Renal cortex interstitium (tissue), 15 donors: ENCODE results near the gene NDNF. TPM values are rescaled to one million over a fixed set of nuclear protein-coding genes. Genes with fewer than 3 reads are reported as not detected.

Source experiments
- DNase-seq, 11 donors: peaks; one replicate each; pipeline ENCODE4 v3.0.0-alpha.2; 2013; ENCODE audit warnings: low read depth in 9 of 11, low spot score in 4 of 11; ENCODE audit errors: extremely low read depth in 1 of 11
- long read RNA-seq, 16 experiments: transcript quantifications; one replicate each; lab custom pipeline, GENCODE V29; 2026
- polyA plus RNA-seq, 3 donors: library from polyadenylated mRNA; unstranded; fragments of 120-200 nt; gene quantifications; one replicate each; pipeline ENCODE4 v1.2.1, GENCODE V29; 2013; ENCODE audit not compliant: insufficient read length in 3 of 3

The NDNF gene
- 10 to 100 TPM; 62.6 to 89.5 (median 64.4) TPM for polyA plus RNA-seq
- long read RNA-seq, donor 1, transcript NDNF-201 (4 exons, 2,885 nt): major isoform, 20 of 20 reads
- long read RNA-seq, donor 1, partial matches to known transcripts: 0 of 20 reads
- long read RNA-seq, donor 1, other reads (novel, unspliced or antisense): 0 of 20 reads
- long read RNA-seq, donor 2, transcript NDNF-201 (4 exons, 2,885 nt): major isoform, 16 of 16 reads
- long read RNA-seq, donor 2, partial matches to known transcripts: 0 of 16 reads
- long read RNA-seq, donor 2, other reads (novel, unspliced or antisense): 0 of 16 reads
- long read RNA-seq, donor 3, transcript NDNF-201 (4 exons, 2,885 nt): major isoform, 38 of 38 reads
- long read RNA-seq, donor 3, partial matches to known transcripts: 0 of 38 reads
- long read RNA-seq, donor 3, other reads (novel, unspliced or antisense): 0 of 38 reads
- long read RNA-seq, donor 4, transcript NDNF-201 (4 exons, 2,885 nt): major isoform, 12 of 12 reads
- long read RNA-seq, donor 4, partial matches to known transcripts: 0 of 12 reads
- long read RNA-seq, donor 4, other reads (novel, unspliced or antisense): 0 of 12 reads
- long read RNA-seq, donor 5: 0 reads
- long read RNA-seq, donor 6, transcript NDNF-201 (4 exons, 2,885 nt): major isoform, 27 of 36 reads
- long read RNA-seq, donor 6, partial matches to known transcripts: 9 of 36 reads
- long read RNA-seq, donor 6, other reads (novel, unspliced or antisense): 0 of 36 reads
- long read RNA-seq, donor 7, transcript NDNF-201 (4 exons, 2,885 nt): major isoform, 13 of 13 reads
- long read RNA-seq, donor 7, partial matches to known transcripts: 0 of 13 reads
- long read RNA-seq, donor 7, other reads (novel, unspliced or antisense): 0 of 13 reads
- long read RNA-seq, donor 8: 0 reads
- long read RNA-seq, donor 9, transcript NDNF-201 (4 exons, 2,885 nt): major isoform, 12 of 12 reads
- long read RNA-seq, donor 9, partial matches to known transcripts: 0 of 12 reads
- long read RNA-seq, donor 9, other reads (novel, unspliced or antisense): 0 of 12 reads
- long read RNA-seq, donor 10, transcript NDNF-201 (4 exons, 2,885 nt): major isoform, 11 of 11 reads
- long read RNA-seq, donor 10, partial matches to known transcripts: 0 of 11 reads
- long read RNA-seq, donor 10, other reads (novel, unspliced or antisense): 0 of 11 reads
- long read RNA-seq, donor 11, transcript NDNF-201 (4 exons, 2,885 nt): major isoform, 9 of 10 reads
- long read RNA-seq, donor 11, partial matches to known transcripts: 0 of 10 reads
- long read RNA-seq, donor 11, other reads (novel, unspliced or antisense): 0 of 10 reads
- long read RNA-seq, donor 12, transcript NDNF-201 (4 exons, 2,885 nt): major isoform, 9 of 9 reads
- long read RNA-seq, donor 12, partial matches to known transcripts: 0 of 9 reads
- long read RNA-seq, donor 12, other reads (novel, unspliced or antisense): 0 of 9 reads
- long read RNA-seq, donor 13: 0 reads
- long read RNA-seq, donor 14, transcript NDNF-201 (4 exons, 2,885 nt): major isoform, 15 of 15 reads
- long read RNA-seq, donor 14, partial matches to known transcripts: 0 of 15 reads
- long read RNA-seq, donor 14, other reads (novel, unspliced or antisense): 0 of 15 reads
- long read RNA-seq, donor 15, transcript NDNF-201 (4 exons, 2,885 nt): major isoform, 11 of 11 reads
- long read RNA-seq, donor 15, partial matches to known transcripts: 0 of 11 reads
- long read RNA-seq, donor 15, other reads (novel, unspliced or antisense): 0 of 11 reads
- long read RNA-seq, donor 16, transcript NDNF-201 (4 exons, 2,885 nt): major isoform, 40 of 46 reads
- long read RNA-seq, donor 16, partial matches to known transcripts: 5 of 46 reads
- long read RNA-seq, donor 16, other reads (novel, unspliced or antisense): 0 of 46 reads

DNA sequence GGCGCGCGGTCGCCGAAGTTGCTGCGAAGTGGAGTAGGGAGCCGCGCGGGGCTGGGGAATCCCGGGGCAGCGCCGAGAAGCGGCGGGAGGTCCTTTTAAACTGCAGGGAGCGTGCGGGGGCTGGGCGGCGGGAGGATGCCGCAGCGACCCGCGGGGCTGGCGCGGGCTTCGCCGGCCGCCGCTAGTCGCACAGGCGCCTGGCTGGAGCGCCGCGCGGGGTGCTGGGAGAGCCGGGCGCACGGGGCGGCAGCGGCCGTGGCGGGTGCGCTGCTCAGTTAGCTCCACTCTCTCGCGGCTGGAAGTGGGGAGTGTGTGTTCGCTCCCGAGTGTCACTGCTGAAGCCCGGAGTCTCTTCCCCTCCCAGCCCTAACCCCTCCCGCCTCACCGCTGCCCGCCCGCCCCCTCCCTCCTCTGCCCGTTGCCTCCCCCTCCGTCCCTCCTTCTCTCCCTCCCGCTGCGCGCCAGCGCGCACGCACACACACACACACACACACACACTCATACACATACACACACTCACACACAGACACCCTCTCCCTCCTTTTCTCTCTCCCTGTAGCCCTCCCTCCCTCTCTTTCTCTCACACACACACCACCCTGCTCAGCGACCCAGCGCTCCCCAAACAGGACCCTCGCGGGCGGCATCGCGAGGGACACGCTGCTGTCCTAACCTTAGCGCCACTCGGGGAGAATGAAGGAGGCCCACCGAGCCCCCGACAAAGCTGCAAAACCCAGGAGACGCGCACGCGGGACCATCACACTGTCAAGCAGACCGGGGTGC is at the start of gene NDNF:
Gene NDNF (minus strand): TSS at position 312 of the 780 bp plus-strand sequence. CDS start 26,698 bp downstream, outside the sequence.
- peak in 8 of 11 donors; percentile 39 to 56 (median 47) for DNase-seq

DNA sequence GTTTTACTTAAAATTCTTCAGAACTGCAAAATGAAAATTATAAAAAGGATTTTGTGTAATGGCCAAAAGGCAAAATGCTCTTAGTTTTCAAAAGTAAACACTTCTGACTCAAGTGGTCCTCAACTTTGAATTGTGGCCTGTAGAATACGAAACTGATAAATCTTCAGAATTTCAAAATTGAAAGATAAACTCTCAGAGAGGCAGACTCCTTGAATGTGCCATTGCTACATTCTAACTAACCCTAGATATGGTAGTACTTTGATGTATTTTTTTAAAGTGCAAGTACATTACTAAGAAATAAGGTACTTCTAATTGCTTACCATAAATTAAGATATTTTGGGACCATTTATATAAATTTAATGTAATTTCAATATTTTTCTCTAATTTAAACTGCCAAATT is 47.4 kb upstream of the NDNF start:
- no peak for DNase-seq

DNA sequence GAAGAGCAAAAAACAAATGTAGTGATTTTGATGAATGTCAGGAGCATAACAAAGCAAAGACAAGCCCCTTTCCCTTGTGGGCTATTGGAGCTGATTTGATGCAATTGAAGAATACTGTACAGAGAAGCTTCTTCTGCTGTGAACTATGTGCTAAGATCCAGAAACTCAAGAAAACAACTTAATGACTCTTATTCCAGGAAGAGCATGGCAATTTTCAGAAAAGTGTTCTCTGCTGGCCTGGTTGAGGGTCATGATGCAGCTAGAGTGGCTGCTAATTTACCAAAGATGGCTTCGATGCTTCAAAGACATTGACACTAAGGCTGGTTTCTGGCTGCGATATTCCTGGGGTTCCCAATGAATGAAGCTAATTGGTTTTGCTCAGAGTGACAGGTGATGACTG is 46.0 kb upstream of the NDNF start:
- no peak for DNase-seq

DNA sequence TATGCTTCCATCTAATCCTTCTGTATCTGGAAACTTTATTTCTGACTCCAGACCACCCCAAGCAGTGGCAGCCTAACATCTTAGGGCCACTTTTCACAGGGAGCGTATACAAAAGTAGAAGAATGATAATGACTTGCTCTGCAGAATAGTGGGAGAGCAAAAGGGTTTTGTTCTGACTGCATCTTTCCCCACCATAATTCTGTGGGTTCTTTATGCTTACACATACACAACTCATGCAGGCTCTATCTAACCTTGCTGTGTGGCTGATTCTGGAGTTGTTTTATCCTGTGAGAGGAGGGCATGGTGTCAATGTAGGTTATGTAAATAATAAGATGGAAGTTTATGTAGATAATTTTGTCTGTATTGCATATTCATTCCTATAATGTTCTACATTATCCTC is 42.4 kb upstream of the NDNF start:
- DNase-seq: no peak

- no peak for DNase-seq
Observed at GRCh38 chr4:121112530-121112929, 40.2 kb upstream of the NDNF start.

DNA sequence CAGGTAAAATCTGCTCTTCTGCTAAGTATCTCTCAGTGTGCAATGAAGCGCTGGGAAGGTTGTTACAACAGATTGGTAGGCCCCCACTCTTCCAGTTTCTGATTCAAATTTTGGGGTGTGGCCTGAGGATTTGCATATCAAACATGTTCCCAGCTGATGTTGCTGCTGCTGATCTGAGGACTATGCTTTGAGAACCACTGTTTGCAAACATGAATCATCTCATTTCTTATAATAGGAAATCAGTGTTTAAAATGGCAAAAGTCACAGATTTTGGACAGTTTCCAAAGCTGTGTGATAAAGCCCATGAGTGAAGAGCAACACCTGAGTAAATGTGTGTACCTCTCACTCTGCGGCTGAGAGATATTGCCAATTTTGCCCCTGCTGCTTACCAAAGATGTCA is 36.2 kb upstream of the NDNF start:
- DNase-seq: no peak

GRCh38 chr4:121107507-121107906 is 35.2 kb upstream of the NDNF start:
- DNase-seq: no peak

GRCh38 chr4:121100093-121100775 is 27.9 kb upstream of the NDNF start:
- no peak for DNase-seq

- no peak for DNase-seq
Observed at GRCh38 chr4:121098266-121098665, 25.9 kb upstream of the NDNF start.

DNA sequence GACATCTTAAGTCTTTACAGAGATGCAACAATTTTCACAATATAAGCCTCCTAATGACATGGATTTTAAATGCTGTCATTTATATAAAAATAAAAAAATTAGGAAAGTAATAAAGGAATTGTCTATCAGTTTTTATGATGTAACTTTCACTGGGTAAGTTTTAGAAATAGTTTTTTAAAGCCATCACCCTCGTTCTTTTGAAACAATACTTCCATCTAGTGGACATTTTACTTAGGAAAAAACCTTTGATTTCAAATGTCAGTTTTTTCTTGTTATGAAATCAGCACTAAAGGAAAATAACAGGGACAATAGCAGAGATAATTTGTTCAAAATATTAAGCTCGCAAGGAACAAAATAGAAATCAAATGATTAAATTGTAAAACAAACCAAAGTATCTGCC is 24.3 kb upstream of the NDNF start:
- peak in 3 of 11 donors; percentile 8 to 25 (median 13) for DNase-seq

DNA sequence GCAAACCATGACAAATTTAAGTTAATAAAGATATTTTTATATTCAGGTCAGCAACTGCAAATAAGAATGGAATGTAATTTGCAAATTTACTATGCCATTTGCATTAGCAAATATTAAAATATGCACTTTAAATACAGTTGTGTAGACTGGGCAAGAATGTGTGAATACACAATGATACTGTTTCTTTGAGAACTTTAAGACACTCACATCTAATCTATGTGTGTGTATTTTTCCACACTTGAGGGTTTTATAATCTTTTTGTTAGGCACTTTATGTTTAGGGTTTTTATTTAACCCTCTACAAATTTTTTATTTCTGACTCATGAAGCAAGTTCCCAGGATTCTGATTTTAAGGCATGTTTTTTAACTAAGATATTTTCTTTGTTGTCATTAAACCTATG is 23.9 kb upstream of the NDNF start:
- no peak for DNase-seq

DNA sequence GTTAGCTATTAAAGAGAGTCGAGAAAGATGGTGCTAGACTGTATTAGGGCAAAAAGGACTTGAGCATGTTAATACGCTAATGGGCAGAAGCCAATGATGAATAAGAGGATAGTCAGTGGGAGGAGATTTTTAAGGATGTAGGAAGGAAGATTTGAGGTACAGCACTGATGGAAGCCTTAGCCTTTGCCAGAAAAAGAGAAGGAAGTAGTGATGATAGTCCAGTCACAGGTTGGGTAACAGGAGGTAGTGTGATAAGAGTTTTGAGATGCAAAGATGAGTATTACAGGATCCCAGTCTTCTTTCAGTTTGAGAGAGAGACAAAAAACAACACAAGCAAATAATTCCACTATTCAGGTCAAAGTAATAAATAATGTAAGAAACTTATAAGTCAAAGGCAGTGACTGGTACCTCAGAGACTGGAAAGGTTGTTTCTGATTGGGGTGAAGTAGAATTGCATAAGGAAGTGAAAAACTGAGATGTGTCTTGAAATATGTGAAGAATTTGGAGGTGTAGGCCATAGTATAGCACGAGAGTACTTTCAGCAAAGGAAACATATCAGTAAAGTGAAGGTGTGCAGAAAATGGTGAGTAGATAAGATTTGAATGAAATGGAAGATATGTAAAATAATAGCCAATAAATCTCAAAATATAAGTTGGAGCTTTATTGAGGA is 22.1 kb upstream of the NDNF start:
- no peak for DNase-seq

DNA sequence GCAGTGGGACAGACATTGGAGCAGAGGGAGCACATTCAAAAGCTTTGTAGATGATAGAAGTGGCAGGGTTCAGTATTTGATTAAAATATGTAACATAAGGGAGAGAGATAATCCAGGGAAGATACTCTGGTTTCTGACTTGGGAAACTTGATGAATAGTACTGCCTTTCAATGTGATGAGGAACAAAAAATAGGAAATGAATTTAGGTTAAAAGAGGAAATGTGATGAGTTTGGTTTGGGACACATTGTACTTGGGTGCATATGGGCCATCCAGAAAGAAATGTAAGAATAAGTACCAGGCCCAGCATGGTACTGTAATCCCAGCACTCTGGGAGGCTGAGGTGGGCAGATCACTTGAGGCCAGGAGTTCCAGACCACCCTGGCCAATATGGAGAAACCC is 20.9 kb upstream of the NDNF start:
- DNase-seq: no peak

GRCh38 chr4:121091941-121092340 is 19.6 kb upstream of the NDNF start:
- no peak for DNase-seq

DNA sequence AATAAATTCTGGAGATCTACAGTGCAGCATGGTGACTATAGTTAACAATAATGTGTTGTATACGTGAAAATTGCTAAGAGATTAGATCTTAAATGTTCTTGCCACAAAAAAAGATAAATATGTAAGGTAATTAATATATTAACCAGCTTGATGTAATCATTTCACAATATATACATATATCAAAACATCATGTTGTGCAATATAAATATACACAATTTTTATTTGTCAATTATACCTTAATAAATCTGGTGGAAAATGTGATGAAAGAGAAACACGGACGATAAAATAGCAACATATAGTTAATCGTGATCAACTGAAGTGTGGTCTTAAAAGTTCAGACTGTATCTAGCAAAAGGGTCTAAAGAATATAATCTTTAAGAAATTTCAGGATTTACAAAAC is 16.5 kb upstream of the NDNF start:
- no peak for DNase-seq

DNA sequence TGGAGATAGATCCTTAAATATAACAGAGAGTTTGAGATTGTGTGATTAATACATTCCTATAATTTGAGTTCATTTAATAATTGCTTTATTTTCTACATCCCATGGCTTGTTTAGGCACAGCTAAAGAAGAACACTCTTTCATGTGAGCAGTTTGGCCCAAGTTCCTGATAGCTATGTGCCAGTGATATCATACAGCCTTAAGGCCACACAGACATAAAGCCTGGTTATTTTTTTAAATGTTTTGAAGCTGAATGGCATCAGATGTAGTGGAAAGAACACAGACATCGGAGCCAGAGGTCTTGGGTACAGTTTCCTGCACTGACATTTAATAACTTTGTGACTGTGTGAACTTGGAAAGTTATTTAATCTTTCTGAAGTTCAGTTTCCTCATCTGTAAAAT is 7.0 kb upstream of the NDNF start:
- no peak for DNase-seq
